HepG2 (cell line): ENCODE data around the gene PHF3. TPM values are rescaled to one million over a fixed set of nuclear protein-coding genes. Genes with fewer than 3 reads are reported as not detected.
A peak's percentile ranks its signal among the peaks of the same experiment; 100 is the strongest.

Experiments used
- ATAC-seq: fragments of 200-7000 bp; cut with Tn5 transposase; 3 replicates; pipeline ENCODE4 v1.9.1; 2020; ENCODE audit warnings: mild to moderate bottlenecking, moderate library complexity
- BruUV-seq: library from RNA; stranded (reverse); fragments of 400-500 nt; replicated peaks from 2 replicates; lab custom pipeline; 2021; lab: Mats Ljungman, UMichigan
- CTCF ChIA-PET: fragments of 300-600 bp; formaldehyde crosslinking; extraction: SDS; loops from one replicate; lab custom pipeline; 2021; ENCODE audit warnings: low total read pairs, inconsistent platforms, low intra/inter-chr PET ratio; lab: Yijun Ruan, JAX
- POLR2A ChIA-PET: fragments of 350-600 bp; sonication (Branson Sonifier 250); formaldehyde crosslinking; loops from one replicate; lab custom pipeline; 2020; ENCODE audit warnings: antibody characterized with exemption, inconsistent platforms; lab: Yijun Ruan, JAX
- DNase-seq: peaks from one replicate; pipeline ENCODE4 v3.0.0-alpha.2; 2015; ENCODE audit warnings: low spot score
- FAIRE-seq: peaks from 3 replicates; lab custom pipeline; 2011; peaks lifted over from hg19 to GRCh38; lab: Jason Lieb, UNC
- H2AFZ ChIP-seq: one replicate; pipeline ENCODE4 v1.6.1; 2011; ENCODE audit warnings: low read length, inconsistent platforms
- H3K27ac ChIP-seq: fragments of 300-600 bp; 3 replicates; pipeline ENCODE4 v1.8.0; 2011; ENCODE audit warnings: mixed run types, mild to moderate bottlenecking, mixed read lengths, low read length, inconsistent platforms; ENCODE audit not compliant: insufficient read depth; ENCODE audit errors: extremely low read length
- H3K27me3 ChIP-seq, 2 experiments: fragments of 200-600 bp in 1 of 2; 2 replicates in 1 of 2; 3 replicates in 1 of 2; pipeline versions ENCODE4 v1.6.0 to v1.8.0; 2011; ENCODE audit warnings: low read length in 2 of 2, mild to moderate bottlenecking in 2 of 2, moderate library complexity in 2 of 2, inconsistent platforms in 1 of 2; ENCODE audit not compliant: insufficient read depth in 2 of 2, control insufficient read depth in 1 of 2
- H3K36me3 ChIP-seq, 2 experiments: fragments of 200-600 bp in 1 of 2; replicated peaks in 1 of 2; 2 replicates in 1 of 2; 3 replicates in 1 of 2; pipeline versions ENCODE4 v1.5.1 to v1.8.0; 2011; ENCODE audit warnings: low read length in 2 of 2, inconsistent platforms in 1 of 2; ENCODE audit not compliant: insufficient read depth in 2 of 2, control insufficient read depth in 1 of 2
- H3K4me1 ChIP-seq: 2 replicates; pipeline ENCODE4 v1.5.1; 2012; ENCODE audit warnings: low read length, inconsistent platforms; ENCODE audit not compliant: insufficient read depth
- H3K4me2 ChIP-seq: 2 replicates; pipeline ENCODE4 v1.6.0; 2011; ENCODE audit warnings: low read depth, low read length, inconsistent platforms
- H3K4me3 ChIP-seq, 3 experiments: fragments of 200-600 bp in 1 of 3; sonication (generic), shearing (Covaris generic) in 1 of 3; replicated peaks in 1 of 3; 2 replicates each; pipeline ENCODE4 v1.5.1; 2011 to 2016; ENCODE audit warnings: low read length in 3 of 3, inconsistent platforms in 2 of 3, low read depth in 2 of 3, mild to moderate bottlenecking in 2 of 3, control low read depth in 1 of 3, mixed read lengths in 1 of 3; ENCODE audit not compliant: insufficient read depth in 1 of 3
- H3K79me2 ChIP-seq: one replicate; pipeline ENCODE4 v1.6.1; 2011; ENCODE audit warnings: low read length, inconsistent platforms; ENCODE audit not compliant: insufficient read depth
- H3K9ac ChIP-seq: 2 replicates; pipeline ENCODE4 v1.6.0; 2011; ENCODE audit warnings: mild to moderate bottlenecking, low read depth, low read length, inconsistent platforms; ENCODE audit not compliant: insufficient read depth
- H3K9me3 ChIP-seq: 2 replicates; pipeline ENCODE4 v1.5.1; 2012; ENCODE audit warnings: mild to moderate bottlenecking, low read length
- H4K20me1 ChIP-seq: 2 replicates; pipeline ENCODE4 v1.6.0; 2011; ENCODE audit warnings: inconsistent platforms, mild to moderate bottlenecking, low read length, moderate library complexity; ENCODE audit not compliant: insufficient read depth
- E2F2 ChIP-seq: sonication (generic); formaldehyde crosslinking; IDR thresholded peaks from 2 replicates; pipeline ENCODE4 v1.4.0; 2020; ENCODE audit warnings: missing genetic modification reagents, borderline replicate concordance
- GFI1 ChIP-seq: sonication (generic); formaldehyde crosslinking; IDR thresholded peaks from 2 replicates; pipeline ENCODE4 v1.5.0; 2020; ENCODE audit warnings: missing genetic modification reagents, mild to moderate bottlenecking, borderline replicate concordance
- HNRNPK ChIP-seq: fragments of 200-400 bp; formaldehyde crosslinking; IDR thresholded peaks from 2 replicates; pipeline ENCODE4 v1.6.1; 2018; ENCODE audit warnings: low read length, low read depth, moderate library complexity, mild to moderate bottlenecking; ENCODE audit not compliant: poor library complexity, severe bottlenecking
- KDM3A ChIP-seq: IDR thresholded peaks from 2 replicates; pipeline ENCODE4 v1.6.1; 2018; ENCODE audit warnings: low read depth, missing compliant biosample characterization
- PAF1 ChIP-seq: IDR thresholded peaks from 2 replicates; pipeline ENCODE4 v1.6.1; 2016; ENCODE audit warnings: missing genetic modification reagents, missing compliant biosample characterization
- PHF8 ChIP-seq: sonication (generic); formaldehyde crosslinking; IDR thresholded peaks from 2 replicates; pipeline ENCODE4 v1.5.0; 2020; ENCODE audit warnings: missing genetic modification reagents
- ZNF317 ChIP-seq: sonication (generic); formaldehyde crosslinking; IDR thresholded peaks from 2 replicates; pipeline ENCODE4 v1.5.0; 2020; ENCODE audit warnings: mild to moderate bottlenecking, missing genetic modification reagents
- ZNF451 ChIP-seq: sonication (generic); formaldehyde crosslinking; IDR thresholded peaks from 2 replicates; pipeline ENCODE4 v1.5.0; 2020; ENCODE audit warnings: mild to moderate bottlenecking, missing genetic modification reagents
- WGBS: methylation state at CpG from one replicate; pipeline ENCODE4 v1.1.6; 2017; ENCODE audit warnings: low lambda C conversion rate; 5-methylcytosine and 5-hydroxymethylcytosine counted together
- in situ Hi-C: cut with HindIII; loops from 2 replicates; pipeline ENCODE4 v1.10.0; 2017; ENCODE audit warnings: low pct_unique_long_range_greater_than_20kb; ENCODE audit not compliant: extremely low pct_ligation_motif_present
- intact Hi-C: fragments of 100-400 bp; cut with micrococcal nuclease; formaldehyde crosslinking; loops from one replicate; pipeline ENCODE4 v1.10.0; 2022; ENCODE audit not compliant: unreplicated experiment
- polyA plus RNA-seq, 8 experiments: library from polyadenylated mRNA; depleted of rRNA in 3 of 8; stranded (reverse) in 7 of 8; unstranded in 1 of 8; fragments of >200 nt; fragmentation: Illumina TruSeq in 4 of 8; extraction: Trizol in 4 of 8; gene quantifications; 2 replicates each; pipeline versions ENCODE4 v1.2.1 to v1.2.3, GENCODE V29; 2011 to 2016; ENCODE audit warnings: low read depth in 4 of 8, missing spikeins in 1 of 8, mixed read lengths in 1 of 8; ENCODE audit not compliant: insufficient read depth in 1 of 8
- total RNA-seq, 5 experiments: library from RNA; depleted of rRNA; stranded (reverse); fragments of >200 nt; fragmentation: Illumina TruSeq; extraction: Trizol; gene quantifications; 2 replicates each; pipeline ENCODE4 v1.2.3, GENCODE V29; 2016; ENCODE audit warnings: low read depth in 1 of 5

Gene PHF3
- total and polyA plus RNA-seq, 2 of the 13 experiments (the other 11 are each of a cell fraction or from before 2014, with no cell fraction given): 19.8 to 70.4 TPM

GRCh38 chr6:63714091-63714490 is 78.5 kb downstream of the PHF3 start:
- Histone ChIP-seq H2AFZ (no peak overlapping the region), H3K27me3 (no peaks in the 10 kb centered on the region), H3K4me2 (no peak overlapping the region), H3K9ac (no peak overlapping the region), H4K20me1 (no peaks in the 10 kb centered on the region), H3K4me3 (no peak overlapping the region), H3K9me3 (no peaks in the 10 kb centered on the region), H3K36me3 (peaks cover 17 to 40% of the 10 kb centered on the region in 2 experiments), H3K4me1 (peaks cover 16% of the 10 kb centered on the region), H3K79me2 (no peaks in the 10 kb centered on the region), H3K27ac (no peak overlapping the region)
- no peak for DNase-seq
- no peak for FAIRE-seq
- POLR2A ChIA-PET: no interaction called here
- in situ Hi-C loops (no loop called here), intact Hi-C loops (no loop called here)
- TF ChIP-seq ZNF317 (CRISPR knock-in tag) (no peak), ZNF451 (CRISPR knock-in tag) (no peak), PHF8 (CRISPR knock-in tag) (no peak)
- ATAC-seq: no peak
- no TSS peak for BruUV-seq
- CTCF ChIA-PET: no interaction called here

- in situ Hi-C loops (no loop called here), intact Hi-C loops (no loop called here)
- Histone ChIP-seq H3K36me3 (peaks cover 14 to 26% of the 10 kb centered on the region in 2 experiments), H3K4me3 (no peak overlapping the region), H3K4me2 (no peak overlapping the region), H4K20me1 (no peaks in the 10 kb centered on the region), H3K27ac (no peak overlapping the region), H2AFZ (no peak overlapping the region), H3K9me3 (no peaks in the 10 kb centered on the region), H3K9ac (no peak overlapping the region), H3K27me3 (no peaks in the 10 kb centered on the region), H3K79me2 (no peaks in the 10 kb centered on the region), H3K4me1 (peaks cover 12% of the 10 kb centered on the region)
- ChIA-PET POLR2A (no interaction called here), CTCF (no interaction called here)
- FAIRE-seq: no peak
- WGBS: 98% methylated on average over 2 of the region's 2 CpGs
- no peak for DNase-seq
- ATAC-seq: peak; percentile 11; the same call in 2 of the 3 replicates
- BruUV-seq: no TSS peak
- TF ChIP-seq PAF1 (0 out of 2 replicates have a peak, but pooled peaks have one; percentile 52), E2F2 (CRISPR knock-in tag) (no peak), GFI1 (CRISPR knock-in tag) (no peak), HNRNPK (no peak), KDM3A (no peak)
Measured at GRCh38 chr6:63716169-63716568, 80.6 kb downstream of the PHF3 start.
